Neural progenitor cell (in vitro differentiated cells): Measurements from ENCODE around the gene SIPA1L2.

Experiments
- CTCF ChIP-seq: fragments of 200-600 bp; sonication (generic); IDR thresholded peaks from 2 replicates; pipeline ENCODE4 v1.5.1; 2017; ENCODE audit warnings: antibody characterized with exemption, mild to moderate bottlenecking
- EZH2 ChIP-seq: fragments of 200-600 bp; sonication (generic); IDR thresholded peaks from 2 replicates; pipeline ENCODE4 v1.6.1; 2017; ENCODE audit warnings: antibody characterized with exemption, mild to moderate bottlenecking, moderate library complexity

GRCh38 chr1:232599178-232600041 is 30.5 kb downstream of the SIPA1L2 start:
- TF ChIP-seq CTCF (no peak), EZH2 (no peak)
